ENCODE data around the gene MIA2.
"Not testable (repeated sequence)": the region's sequence is repeated elsewhere in the genome, so short reads cannot be mapped to it uniquely, and the experiment has no call there.

Gene MIA2

GRCh38 chr14:39351708-39352107 is 118.0 kb downstream of the MIA2 start:
- no peak for DNase-seq

- DNase-seq: not testable (repeated sequence)
Measured at GRCh38 chr14:39359069-39359468, 125.4 kb downstream of the MIA2 start.

GRCh38 chr14:39360316-39360715 is 126.6 kb downstream of the MIA2 start:
- DNase-seq: no peak

GRCh38 chr14:39361556-39361955 is 127.8 kb downstream of the MIA2 start:
- not testable (repeated sequence) for DNase-seq

- no peak for DNase-seq
Measured at GRCh38 chr14:39364509-39364908, 130.8 kb downstream of the MIA2 start.

GRCh38 chr14:39365354-39365753 is 131.6 kb downstream of the MIA2 start:
- DNase-seq: no peak

- no peak for DNase-seq
Measured at GRCh38 chr14:39366460-39367386, 133.0 kb downstream of the MIA2 start.

- DNase-seq: no peak
Measured at GRCh38 chr14:39367387-39367751, 133.7 kb downstream of the MIA2 start.

GRCh38 chr14:39368261-39368959 is 134.7 kb downstream of the MIA2 start:
- peak in 1 of 2 donors; percentile 8 for DNase-seq

- DNase-seq: no peak
Measured at GRCh38 chr14:39369029-39369428, 135.3 kb downstream of the MIA2 start.

- DNase-seq: no peak
Measured at GRCh38 chr14:39370415-39370814, 136.7 kb downstream of the MIA2 start.

GRCh38 chr14:39372656-39373055 is 138.9 kb downstream of the MIA2 start:
- DNase-seq: no peak

- no peak for DNase-seq
Measured at GRCh38 chr14:39374851-39375250, 141.1 kb downstream of the MIA2 start.

- no peak for DNase-seq
Measured at GRCh38 chr14:39376667-39377403, 143.1 kb downstream of the MIA2 start.

- no peak for DNase-seq
Measured at GRCh38 chr14:39381366-39381765, 147.7 kb downstream of the MIA2 start.

- DNase-seq: no peak
Measured at GRCh38 chr14:39382463-39382862, 148.7 kb downstream of the MIA2 start.

- DNase-seq: no peak
Measured at GRCh38 chr14:39383026-39383660, 149.4 kb downstream of the MIA2 start.

- DNase-seq: no peak
Measured at GRCh38 chr14:39383741-39384140, 150.0 kb downstream of the MIA2 start.

- DNase-seq: no peak
Measured at GRCh38 chr14:39384177-39384576, 150.5 kb downstream of the MIA2 start.

GRCh38 chr14:39393289-39393688 is 159.6 kb downstream of the MIA2 start:
- DNase-seq: no peak

GRCh38 chr14:39395555-39396254 is 162.0 kb downstream of the MIA2 start:
- DNase-seq: no peak

- no peak for DNase-seq
Measured at GRCh38 chr14:39396448-39396847, 162.7 kb downstream of the MIA2 start.
